PFSK-1 (cell line): ENCODE measurements around the gene AGER.

ENCODE experiments used
- FOXP2 ChIP-seq: optimal IDR thresholded peaks from 2 replicates; pipeline ENCODE3; 2011; ENCODE audit warnings: borderline replicate concordance, control low read depth, inconsistent platforms; ENCODE audit not compliant: insufficient read depth; ENCODE audit errors: extremely low read length, extremely low read depth
- POLR2AphosphoS5 ChIP-seq: IDR thresholded peaks from 2 replicates; pipeline ENCODE4 v1.6.1; 2012; ENCODE audit warnings: low read depth, mild to moderate bottlenecking, control low read depth, low read length, moderate library complexity
- SIN3A ChIP-seq: IDR thresholded peaks from 2 replicates; pipeline ENCODE4 v1.6.1; 2012; ENCODE audit warnings: mild to moderate bottlenecking, low read length, moderate library complexity, borderline replicate concordance; ENCODE audit not compliant: insufficient read depth
- TAF1 ChIP-seq: IDR thresholded peaks from 2 replicates; pipeline ENCODE4 v1.6.1; 2012; ENCODE audit warnings: low read length, control low read depth, borderline replicate concordance; ENCODE audit not compliant: insufficient read depth
- TF ChIP-seq, protein P1 (sequence below), 2 experiments: IDR thresholded peaks; 2 replicates each; pipeline versions ENCODE4 v1.6.1 to v1.8.0; 2011 to 2012; ENCODE audit warnings: low read depth in 2 of 2, low read length in 2 of 2, control low read depth in 1 of 2, inconsistent platforms in 1 of 2, mild to moderate bottlenecking in 1 of 2, moderate library complexity in 1 of 2; ENCODE audit not compliant: insufficient read depth in 1 of 2

Gene AGER

DNA sequence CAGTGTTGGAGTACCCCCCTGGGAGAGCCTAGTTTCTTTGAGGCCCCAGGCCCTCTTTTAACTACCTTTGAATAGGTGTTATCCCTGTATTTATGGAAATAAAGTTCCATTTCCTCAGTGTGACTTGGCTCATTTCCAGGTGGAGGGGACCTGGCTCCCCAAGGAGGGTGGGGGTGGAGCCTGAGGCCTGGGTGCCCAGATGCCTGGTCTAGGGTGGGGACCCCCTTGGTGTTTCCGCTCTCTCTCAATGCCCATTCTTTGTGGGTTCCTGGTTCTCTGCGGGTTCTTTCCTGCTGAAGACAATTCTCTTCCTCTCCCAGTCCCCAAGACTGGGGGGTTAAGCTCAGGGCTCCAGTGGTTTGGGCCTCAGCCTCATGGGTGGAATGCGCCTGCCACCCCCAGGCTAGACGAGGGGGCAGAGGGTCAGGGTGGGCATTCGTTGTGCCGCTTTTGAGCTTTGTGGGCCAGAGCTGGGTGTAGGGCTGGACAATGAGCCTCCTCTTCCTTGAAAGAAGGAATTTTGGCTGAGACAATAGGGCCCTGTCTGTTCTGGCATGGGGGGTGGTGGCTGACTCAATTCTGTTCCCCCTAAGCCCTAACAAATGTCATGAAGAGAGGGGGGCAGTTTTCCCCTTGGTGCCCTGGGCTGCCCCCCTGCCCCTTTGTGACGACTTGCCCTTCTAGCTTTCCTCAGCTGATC lies 20.3 kb downstream of the AGER start:
- TF ChIP-seq SIN3A (no peak), POLR2AphosphoS5 (no peak), TAF1 (no peak), FOXP2 (no peak)
- TF ChIP-seq, protein P1, sequence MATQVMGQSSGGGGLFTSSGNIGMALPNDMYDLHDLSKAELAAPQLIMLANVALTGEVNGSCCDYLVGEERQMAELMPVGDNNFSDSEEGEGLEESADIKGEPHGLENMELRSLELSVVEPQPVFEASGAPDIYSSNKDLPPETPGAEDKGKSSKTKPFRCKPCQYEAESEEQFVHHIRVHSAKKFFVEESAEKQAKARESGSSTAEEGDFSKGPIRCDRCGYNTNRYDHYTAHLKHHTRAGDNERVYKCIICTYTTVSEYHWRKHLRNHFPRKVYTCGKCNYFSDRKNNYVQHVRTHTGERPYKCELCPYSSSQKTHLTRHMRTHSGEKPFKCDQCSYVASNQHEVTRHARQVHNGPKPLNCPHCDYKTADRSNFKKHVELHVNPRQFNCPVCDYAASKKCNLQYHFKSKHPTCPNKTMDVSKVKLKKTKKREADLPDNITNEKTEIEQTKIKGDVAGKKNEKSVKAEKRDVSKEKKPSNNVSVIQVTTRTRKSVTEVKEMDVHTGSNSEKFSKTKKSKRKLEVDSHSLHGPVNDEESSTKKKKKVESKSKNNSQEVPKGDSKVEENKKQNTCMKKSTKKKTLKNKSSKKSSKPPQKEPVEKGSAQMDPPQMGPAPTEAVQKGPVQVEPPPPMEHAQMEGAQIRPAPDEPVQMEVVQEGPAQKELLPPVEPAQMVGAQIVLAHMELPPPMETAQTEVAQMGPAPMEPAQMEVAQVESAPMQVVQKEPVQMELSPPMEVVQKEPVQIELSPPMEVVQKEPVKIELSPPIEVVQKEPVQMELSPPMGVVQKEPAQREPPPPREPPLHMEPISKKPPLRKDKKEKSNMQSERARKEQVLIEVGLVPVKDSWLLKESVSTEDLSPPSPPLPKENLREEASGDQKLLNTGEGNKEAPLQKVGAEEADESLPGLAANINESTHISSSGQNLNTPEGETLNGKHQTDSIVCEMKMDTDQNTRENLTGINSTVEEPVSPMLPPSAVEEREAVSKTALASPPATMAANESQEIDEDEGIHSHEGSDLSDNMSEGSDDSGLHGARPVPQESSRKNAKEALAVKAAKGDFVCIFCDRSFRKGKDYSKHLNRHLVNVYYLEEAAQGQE (IDR thresholded peaks at IDR 0.05; ENCODE audit: insufficient read depth in 1 of 2, low read depth in 2 of 2, low read length in 2 of 2), result no peak

DNA sequence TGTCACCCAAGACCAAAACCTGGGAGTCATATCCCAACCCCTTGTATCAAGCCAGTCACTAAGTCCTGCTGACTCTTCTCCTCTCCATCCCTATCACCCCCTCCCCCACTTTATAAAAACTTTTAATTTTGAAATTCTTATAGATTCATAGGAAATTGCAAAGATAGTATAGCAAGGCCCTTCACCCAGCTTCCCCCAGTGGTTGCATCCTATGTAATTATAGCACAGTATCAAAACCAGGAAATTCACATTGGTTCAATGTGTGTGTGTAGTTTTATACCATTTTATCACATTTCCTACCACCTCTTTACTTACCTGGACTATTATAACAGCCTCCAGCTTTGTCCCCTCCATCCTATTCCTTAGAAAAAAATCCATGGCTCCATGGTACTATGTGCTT lies 26.0 kb downstream of the AGER start:
- TF ChIP-seq, protein P1 (IDR thresholded peaks at IDR 0.05; ENCODE audit: insufficient read depth in 1 of 2, low read depth in 2 of 2, low read length in 2 of 2), result no peak
- TF ChIP-seq FOXP2, result no peak
- TF ChIP-seq POLR2AphosphoS5, result no peak
- TF ChIP-seq TAF1, result no peak
- TF ChIP-seq SIN3A, result no peak

DNA sequence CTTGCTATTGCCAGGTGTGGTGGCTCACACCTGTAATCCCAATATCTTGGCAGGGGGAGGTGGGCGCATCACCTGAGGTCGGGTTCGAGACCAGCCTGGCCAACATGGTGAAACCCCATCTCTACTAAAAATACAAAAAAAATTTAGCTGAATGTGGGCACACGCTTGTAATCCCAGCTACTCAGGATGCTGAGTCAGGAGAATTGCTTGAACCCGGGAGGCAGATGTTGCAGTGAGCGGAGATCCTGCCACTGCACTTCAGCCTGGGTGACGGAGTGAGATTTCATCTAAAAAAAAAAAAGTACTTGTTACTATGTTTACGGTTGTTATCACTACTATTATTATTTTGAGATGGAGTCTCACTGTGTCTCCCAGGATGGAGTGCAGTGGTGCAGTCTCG lies 27.2 kb downstream of the AGER start:
- TF ChIP-seq, protein P1 (IDR thresholded peaks at IDR 0.05; ENCODE audit: insufficient read depth in 1 of 2, low read depth in 2 of 2, low read length in 2 of 2), result no peak
- TF ChIP-seq TAF1 (no peak), FOXP2 (no peak), POLR2AphosphoS5 (no peak)

DNA sequence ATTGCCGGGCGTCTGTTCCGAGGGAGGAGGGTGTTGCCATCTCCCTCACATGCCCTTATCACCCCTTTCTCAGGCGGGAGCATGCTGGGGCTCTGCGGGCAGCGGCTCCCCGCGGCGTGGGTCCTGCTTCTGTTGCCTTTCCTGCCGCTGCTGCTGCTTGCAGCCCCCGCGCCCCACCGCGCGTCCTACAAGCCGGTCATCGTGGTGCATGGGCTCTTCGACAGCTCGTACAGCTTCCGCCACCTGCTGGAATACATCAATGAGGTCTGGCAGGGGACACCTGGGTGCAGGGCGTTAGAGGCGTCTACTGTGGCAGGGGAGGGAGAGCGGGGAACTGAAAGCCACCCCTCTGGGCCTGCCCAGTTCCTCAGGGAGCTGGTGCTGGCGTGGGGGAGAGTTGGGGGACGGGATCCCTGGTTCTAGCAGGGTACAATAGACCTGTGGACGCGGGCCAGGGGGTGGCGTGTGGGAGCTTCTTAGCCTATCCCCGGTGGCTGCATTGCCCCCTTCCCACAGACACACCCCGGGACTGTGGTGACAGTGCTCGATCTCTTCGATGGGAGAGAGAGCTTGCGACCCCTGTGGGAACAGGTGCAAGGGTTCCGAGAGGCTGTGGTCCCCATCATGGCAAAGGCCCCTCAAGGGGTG lies 29.4 kb downstream of the AGER start:
- TF ChIP-seq SIN3A, result no peak
- TF ChIP-seq FOXP2, result peak; percentile 40

DNA sequence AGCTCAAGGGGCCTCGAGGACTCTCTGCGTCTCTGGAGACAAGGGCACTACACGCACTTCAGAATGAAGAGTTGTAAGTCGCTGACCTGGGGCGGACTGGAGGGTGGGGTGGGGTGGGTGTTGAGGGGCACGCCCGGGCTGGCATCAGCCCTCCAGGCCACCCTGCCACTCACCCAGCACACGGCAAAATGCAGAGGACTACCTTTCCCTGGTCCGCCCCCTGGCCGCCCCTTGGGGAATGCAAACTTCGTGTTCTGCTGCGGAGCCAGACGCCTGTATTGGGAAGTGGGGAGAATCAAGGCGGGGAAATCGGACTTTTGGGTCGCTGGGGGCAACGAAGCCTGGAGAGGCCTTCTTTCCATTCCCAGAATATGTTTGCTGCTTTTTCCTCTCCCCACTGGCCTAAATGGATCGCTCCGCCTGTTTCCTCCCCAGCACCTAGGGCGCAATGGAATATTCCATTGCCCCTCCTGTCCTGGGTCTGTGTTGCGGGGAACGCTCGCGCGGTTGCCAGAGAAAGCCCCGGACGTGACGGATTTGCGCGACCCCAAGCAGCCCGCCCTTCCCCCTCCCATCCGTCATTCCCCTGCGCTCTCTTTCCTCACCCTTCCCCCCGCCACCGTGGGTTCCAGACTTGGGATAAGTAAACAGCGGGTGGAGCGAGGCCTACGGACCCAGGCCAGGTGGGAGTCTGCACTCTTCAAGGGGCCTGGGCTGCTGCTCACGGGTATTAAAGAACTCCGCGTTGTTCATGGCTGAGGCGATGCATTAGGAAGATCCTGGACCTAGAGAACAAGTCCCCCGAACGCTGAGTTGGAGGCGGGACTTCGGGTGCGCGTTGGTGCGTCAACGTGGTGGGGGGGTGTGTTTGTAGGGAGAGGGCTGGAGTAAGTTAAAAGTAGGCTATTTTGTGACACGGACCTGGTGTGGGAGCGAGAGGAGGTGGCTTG lies 30.2 kb downstream of the AGER start, which contains the start of gene PPT2:
Gene PPT2 (plus strand): TSS at position 578 of the 950 bp plus-strand sequence. CDS start 454 bp downstream, outside the sequence.
- TF ChIP-seq TAF1, result 0 out of 2 replicates have a peak, but pooled peaks have one; percentile 20
- TF ChIP-seq, protein P1 (IDR thresholded peaks at IDR 0.05; ENCODE audit: insufficient read depth in 1 of 2, low read depth in 2 of 2, low read length in 2 of 2), result no peak; a peak in 1 of 4 replicates
- peak; percentile 93; the same call in 1 of the 2 replicates for TF ChIP-seq SIN3A
- peak; percentile 86 for TF ChIP-seq POLR2AphosphoS5
- TF ChIP-seq FOXP2, result peak; percentile 90
